K562 (cell line): Measurements from ENCODE around the gene ZNF516. TPM values are rescaled to one million over a fixed set of nuclear protein-coding genes. Genes with fewer than 3 reads are reported as not detected.

Experiments
- ATAC-seq: fragments of 200-7000 bp; cut with Tn5 transposase; 3 replicates; pipeline ENCODE4 v1.9.1; 2020; ENCODE audit warnings: moderate library complexity
- BruUV-seq: library from RNA; stranded (reverse); fragments of 400-500 nt; replicated peaks from 2 replicates; lab custom pipeline; 2021; lab: Mats Ljungman, UMichigan
- CTCF ChIA-PET: fragments of 300-600 bp; formaldehyde crosslinking; extraction: SDS; loops from one replicate; lab custom pipeline; 2021; ENCODE audit warnings: low intra/inter-chr PET ratio; lab: Yijun Ruan, JAX
- POLR2A ChIA-PET: fragments of 300-600, 350-650 bp; sonication (Branson Sonifier 250); formaldehyde crosslinking; extraction: SDS; loops from one replicate; lab custom pipeline; 2021; ENCODE audit warnings: antibody characterized with exemption, inconsistent platforms; lab: Yijun Ruan, JAX
- DNase-seq, 4 experiments: peaks; one replicate each; pipeline versions ENCODE4 v3.0.0 to v3.0.0-alpha.2; 2011 to 2018; ENCODE audit warnings: low spot score in 3 of 4, mixed read lengths in 3 of 4; ENCODE audit errors: extremely low read depth in 1 of 4
- FAIRE-seq: peaks from 2 replicates; lab custom pipeline; 2011; peaks lifted over from hg19 to GRCh38; lab: Jason Lieb, UNC
- H2AFZ ChIP-seq: 2 replicates; pipeline ENCODE4 v1.6.0; 2011; ENCODE audit warnings: low read depth, low read length, control low read depth, inconsistent platforms
- H3K27ac ChIP-seq: fragments of 200-600 bp; 3 replicates; pipeline ENCODE4 v1.8.0; 2011; ENCODE audit warnings: low read depth, mild to moderate bottlenecking, control low read depth, inconsistent platforms, low read length, moderate library complexity, mixed read lengths; ENCODE audit errors: extremely low read depth
- H3K27me3 ChIP-seq, 2 experiments: fragments of 300-600 bp in 1 of 2; 2 replicates in 1 of 2; 3 replicates in 1 of 2; pipeline versions ENCODE4 v1.6.0 to v1.8.0; 2011; ENCODE audit warnings: inconsistent platforms in 2 of 2, low read length in 2 of 2, mild to moderate bottlenecking in 1 of 2, mixed read lengths in 1 of 2, moderate library complexity in 1 of 2; ENCODE audit not compliant: control insufficient read depth in 2 of 2, insufficient read depth in 2 of 2
- H3K36me3 ChIP-seq: fragments of 300-600 bp; 3 replicates; pipeline ENCODE4 v1.8.0; 2011; ENCODE audit warnings: mild to moderate bottlenecking, low read length, inconsistent platforms; ENCODE audit not compliant: control insufficient read depth, insufficient read depth
- H3K4me1 ChIP-seq, 2 experiments: fragments of 200-600 bp in 1 of 2; replicated peaks in 1 of 2; 2 replicates in 1 of 2; 3 replicates in 1 of 2; pipeline versions ENCODE4 v1.5.1 to v1.8.0; 2011; ENCODE audit warnings: inconsistent platforms in 2 of 2, low read length in 2 of 2, mild to moderate bottlenecking in 1 of 2, mixed read lengths in 1 of 2, moderate library complexity in 1 of 2; ENCODE audit not compliant: control insufficient read depth in 2 of 2, insufficient read depth in 2 of 2
- H3K4me2 ChIP-seq: 2 replicates; pipeline ENCODE4 v1.6.1; 2011; ENCODE audit warnings: low read length, control low read depth, inconsistent platforms, mixed read lengths; ENCODE audit not compliant: insufficient read depth
- H3K4me3 ChIP-seq: fragments of 200-600 bp; sonication (generic), shearing (Covaris generic); 2 replicates; pipeline ENCODE4 v1.5.1; 2016; ENCODE audit warnings: control low read depth, inconsistent platforms
- H3K79me2 ChIP-seq: fragments of 200-600 bp; 3 replicates; pipeline ENCODE4 v1.8.0; 2011; ENCODE audit warnings: low read length, inconsistent platforms; ENCODE audit not compliant: control insufficient read depth, insufficient read depth
- H3K9ac ChIP-seq, 2 experiments: 2 replicates each; pipeline versions ENCODE4 v1.6.0 to v1.6.1; 2011; ENCODE audit warnings: low read depth in 2 of 2, low read length in 2 of 2, control low read depth in 1 of 2, inconsistent platforms in 1 of 2, mild to moderate bottlenecking in 1 of 2, mixed read lengths in 1 of 2; ENCODE audit not compliant: insufficient read depth in 1 of 2
- H3K9me1 ChIP-seq: one replicate; pipeline ENCODE4 v1.6.0; 2011; ENCODE audit warnings: inconsistent platforms, mild to moderate bottlenecking, low read length, moderate library complexity; ENCODE audit not compliant: control insufficient read depth, insufficient read depth
- H3K9me3 ChIP-seq: replicated peaks from 2 replicates; pipeline ENCODE4 v1.5.1; 2011; ENCODE audit warnings: low read depth, low read length, inconsistent platforms; ENCODE audit not compliant: control insufficient read depth, insufficient read depth
- H4K20me1 ChIP-seq: replicated peaks from 2 replicates; pipeline ENCODE4 v1.6.1; 2011; ENCODE audit warnings: low read length, inconsistent platforms, mixed read lengths; ENCODE audit not compliant: control insufficient read depth, insufficient read depth
- ATF6 ChIP-seq: sonication (generic); formaldehyde crosslinking; IDR thresholded peaks from 2 replicates; pipeline ENCODE4 v1.4.0; 2020; ENCODE audit warnings: mild to moderate bottlenecking, missing genetic modification reagents
- CXXC5 ChIP-seq: fragments of 250-450 bp; sonication (Bioruptor Pico); IDR thresholded peaks from 2 replicates; pipeline ENCODE4 v1.8.0; 2022; ENCODE audit warnings: inconsistent platforms, mild to moderate bottlenecking, moderate library complexity
- ESRRB ChIP-seq: fragments of 250-450 bp; sonication (Bioruptor Pico); IDR thresholded peaks from 2 replicates; pipeline ENCODE4 v1.5.0; 2020; ENCODE audit warnings: mild to moderate bottlenecking, moderate library complexity, borderline replicate concordance
- HCFC1 ChIP-seq: IDR thresholded peaks from 2 replicates; pipeline ENCODE4 v1.6.1; 2012; ENCODE audit warnings: low read depth, low read length, improper control_type of control experiment
- KDM5B ChIP-seq: fragments of 200-600 bp; sonication (generic); IDR thresholded peaks from 2 replicates; pipeline ENCODE4 v1.6.1; 2012; ENCODE audit warnings: low read depth, mild to moderate bottlenecking, moderate library complexity, low read length, control low read depth, inconsistent platforms; ENCODE audit not compliant: insufficient replicate concordance
- KLF16 ChIP-seq: IDR thresholded peaks from 2 replicates; pipeline ENCODE4 v1.6.1; 2016; ENCODE audit warnings: antibody characterized with exemption
- NFE2 ChIP-seq: IDR thresholded peaks from 2 replicates; pipeline ENCODE4 v1.6.1; 2014; ENCODE audit warnings: antibody characterized with exemption, low read depth
- NFYB ChIP-seq: IDR thresholded peaks from 2 replicates; pipeline ENCODE4 v1.6.1; 2011; ENCODE audit warnings: mild to moderate bottlenecking, moderate library complexity; ENCODE audit not compliant: insufficient read length; ENCODE audit errors: extremely low read depth
- PHB ChIP-seq: fragments of 250-450 bp; sonication (Bioruptor Pico); IDR thresholded peaks from 2 replicates; pipeline ENCODE4 v1.5.0; 2021
- POLR2H ChIP-seq: IDR thresholded peaks from 2 replicates; pipeline ENCODE4 v1.6.1; 2016; ENCODE audit warnings: missing genetic modification characterization, low read depth, mild to moderate bottlenecking, control low read depth, missing compliant biosample characterization, moderate library complexity
- POU5F1 ChIP-seq: fragments of 150-350 bp; IDR thresholded peaks from 2 replicates; pipeline ENCODE4 v1.6.1; 2014; ENCODE audit warnings: borderline replicate concordance, low read length, low read depth, mild to moderate bottlenecking; ENCODE audit not compliant: partially characterized antibody
- SMC3 ChIP-seq: conservative IDR thresholded peaks from 2 replicates; pipeline ENCODE4 v1.6.1; 2011; ENCODE audit warnings: low read depth, low read length, improper control_type of control experiment; ENCODE audit not compliant: insufficient read depth
- TRIM24 ChIP-seq, 2 experiments: fragments of 450-650 bp; IDR thresholded peaks; 2 replicates each; pipeline ENCODE4 v1.6.1; 2016
- ZNF707 ChIP-seq: fragments of 250-450 bp; sonication (Bioruptor Pico); conservative IDR thresholded peaks from 2 replicates; pipeline ENCODE4 v1.8.0; 2022; ENCODE audit warnings: inconsistent platforms, mild to moderate bottlenecking, moderate library complexity
- ZNF764 ChIP-seq: fragments of 250-450 bp; sonication (Bioruptor Pico); IDR thresholded peaks from 2 replicates; pipeline ENCODE4 v1.4.0; 2020; ENCODE audit warnings: low read depth, mild to moderate bottlenecking, moderate library complexity
- WGBS: fragments of 100-300 bp; shearing (Covaris generic); methylation state at CpG from one replicate; pipeline ENCODE4 v1.1.6; 2016; ENCODE audit warnings: low coverage, mixed read lengths; ENCODE audit not compliant: insufficient coverage; ENCODE audit errors: missing lambda C conversion rate; 5-methylcytosine and 5-hydroxymethylcytosine counted together
- in situ Hi-C: fragments of 300-500 bp; cut with MboI; formaldehyde crosslinking; loops from 4 replicates; pipeline ENCODE4 v1.15.0; 2018; ENCODE audit warnings: inconsistent platforms, mixed read lengths
- intact Hi-C: fragments of 100-400 bp; cut with micrococcal nuclease; formaldehyde crosslinking; loops from 2 replicates; pipeline ENCODE4 v1.14.2; 2022
- polyA plus RNA-seq, 8 experiments: library from polyadenylated mRNA; depleted of rRNA in 4 of 8; stranded (reverse) in 5 of 8; unstranded in 3 of 8; fragments of >200 nt; fragmentation: Nextera tagmentation in 2 of 8; fragmentation: Illumina TruSeq in 1 of 8; extraction: Ambion mirVana in 2 of 8; extraction: Trizol in 1 of 8; gene quantifications; 2 replicates each; pipeline versions ENCODE4 v1.2.1 to v1.2.3, GENCODE V29; 2011 to 2014; ENCODE audit warnings: inconsistent platforms in 1 of 8, missing spikeins in 1 of 8
- total RNA-seq, 7 experiments: library from RNA; depleted of rRNA in 6 of 7; stranded (reverse); fragments of >200 nt in 6 of 7; fragmentation: Illumina TruSeq in 2 of 7; extraction: Trizol in 2 of 7; gene quantifications; 2 replicates each; pipeline versions ENCODE4 v1.2.1 to v1.2.3, GENCODE V29; 2011 to 2021; ENCODE audit warnings: low replicate concordance in 1 of 7
- TF ChIP-seq, protein P1 (sequence below): sonication (generic); formaldehyde crosslinking; IDR thresholded peaks from 2 replicates; pipeline ENCODE4 v1.8.0; 2022; ENCODE audit warnings: missing genetic modification reagents, mild to moderate bottlenecking, borderline replicate concordance

Gene ZNF516
- total and polyA plus RNA-seq, 9 of the 15 experiments (the other 6 are each of a cell fraction or from before 2014, with no cell fraction given), result 0.04 to 0.20 (median 0.08) TPM; not detected in 3

GRCh38 chr18:76361219-76361618 is 133.8 kb downstream of the ZNF516 start (continued):
- TF ChIP-seq KDM5B, result no peak
- no peak for TF ChIP-seq KLF16
- no peak for TF ChIP-seq TRIM24 (IDR thresholded peaks at IDR 0.05)
- no peak for TF ChIP-seq NFE2
- TF ChIP-seq POU5F1, result no peak
- TF ChIP-seq PHB (CRISPR knock-in tag), result no peak
- no peak for TF ChIP-seq ZNF764 (CRISPR knock-in tag)

DNA sequence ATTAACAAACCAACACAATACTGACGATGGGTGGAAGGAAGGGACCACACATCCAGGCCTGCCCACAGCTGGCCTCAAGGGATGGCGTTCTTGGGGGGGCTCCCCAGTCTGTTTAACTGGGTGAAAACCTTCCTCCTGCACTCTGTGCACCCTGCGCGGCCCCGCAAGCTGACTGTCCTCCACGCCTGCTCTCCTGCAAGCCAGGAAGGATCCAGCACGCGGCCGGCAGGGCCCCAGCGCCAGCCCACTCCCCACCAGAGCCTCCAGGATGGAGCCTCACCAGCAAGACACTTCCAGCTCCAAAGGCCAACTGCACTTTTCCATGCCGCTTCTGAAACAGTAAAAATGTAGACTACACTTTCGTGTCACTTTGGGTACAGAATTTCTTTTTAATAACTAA is 135.1 kb downstream of the ZNF516 start:
- WGBS, result 0% methylated on average over 10 of the region's 12 CpGs
- no peaks in the 10 kb centered on the region for H3K9me3 ChIP-seq
- H3K27ac ChIP-seq, result no peak overlapping the region
- no peaks in the 10 kb centered on the region for H3K36me3 ChIP-seq
- CTCF ChIA-PET, result no interaction called here
- no peaks in the 10 kb centered on the region for H3K79me2 ChIP-seq
- DNase-seq (no peak), FAIRE-seq (no peak), ATAC-seq (no peak)
- H3K4me1 ChIP-seq, result no peaks in the 10 kb centered on the region
- no TSS peak for BruUV-seq
- intact Hi-C loops, result no loop called here
- no peaks in the 10 kb centered on the region for H4K20me1 ChIP-seq
- in situ Hi-C loops, result loop anchor here (25.0 kb wide), 2 partner anchors 1698 to 1998 kb away; no protein-coding TSS in a partner anchor
- peaks cover 0 to 39% of the 10 kb centered on the region in 2 experiments; a peak in 2 of 5 replicates for H3K27me3 ChIP-seq
- no peak overlapping the region for H3K4me2 ChIP-seq
- no peak overlapping the region for H2AFZ ChIP-seq
- POLR2A ChIA-PET, result no interaction called here
- H3K4me3 ChIP-seq, result no peak overlapping the region
- H3K9ac ChIP-seq, result no peak overlapping the region
- no peaks in the 10 kb centered on the region for H3K9me1 ChIP-seq
- TF ChIP-seq ZNF707 (CRISPR knock-in tag) (no peak), NFYB (no peak), ESRRB (no peak), ATF6 (CRISPR knock-in tag) (no peak), POLR2H (tag) (no peak), CXXC5 (no peak), SMC3 (no peak), HCFC1 (no peak)
- TF ChIP-seq, protein P1, sequence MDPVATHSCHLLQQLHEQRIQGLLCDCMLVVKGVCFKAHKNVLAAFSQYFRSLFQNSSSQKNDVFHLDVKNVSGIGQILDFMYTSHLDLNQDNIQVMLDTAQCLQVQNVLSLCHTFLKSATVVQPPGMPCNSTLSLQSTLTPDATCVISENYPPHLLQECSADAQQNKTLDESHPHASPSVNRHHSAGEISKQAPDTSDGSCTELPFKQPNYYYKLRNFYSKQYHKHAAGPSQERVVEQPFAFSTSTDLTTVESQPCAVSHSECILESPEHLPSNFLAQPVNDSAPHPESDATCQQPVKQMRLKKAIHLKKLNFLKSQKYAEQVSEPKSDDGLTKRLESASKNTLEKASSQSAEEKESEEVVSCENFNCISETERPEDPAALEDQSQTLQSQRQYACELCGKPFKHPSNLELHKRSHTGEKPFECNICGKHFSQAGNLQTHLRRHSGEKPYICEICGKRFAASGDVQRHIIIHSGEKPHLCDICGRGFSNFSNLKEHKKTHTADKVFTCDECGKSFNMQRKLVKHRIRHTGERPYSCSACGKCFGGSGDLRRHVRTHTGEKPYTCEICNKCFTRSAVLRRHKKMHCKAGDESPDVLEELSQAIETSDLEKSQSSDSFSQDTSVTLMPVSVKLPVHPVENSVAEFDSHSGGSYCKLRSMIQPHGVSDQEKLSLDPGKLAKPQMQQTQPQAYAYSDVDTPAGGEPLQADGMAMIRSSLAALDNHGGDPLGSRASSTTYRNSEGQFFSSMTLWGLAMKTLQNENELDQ (CRISPR knock-in tag), result no peak
